Activated effector memory CD4-positive, alpha-beta T cell treated with Interleukin-2 at 50 U/mL for 16 hours (primary cell): Measurements from ENCODE around the gene TTC23L.

ENCODE experiments used
- DNase-seq: peaks from one replicate; pipeline ENCODE4 v3.0.0-alpha.2; 2020

The TTC23L gene

DNA sequence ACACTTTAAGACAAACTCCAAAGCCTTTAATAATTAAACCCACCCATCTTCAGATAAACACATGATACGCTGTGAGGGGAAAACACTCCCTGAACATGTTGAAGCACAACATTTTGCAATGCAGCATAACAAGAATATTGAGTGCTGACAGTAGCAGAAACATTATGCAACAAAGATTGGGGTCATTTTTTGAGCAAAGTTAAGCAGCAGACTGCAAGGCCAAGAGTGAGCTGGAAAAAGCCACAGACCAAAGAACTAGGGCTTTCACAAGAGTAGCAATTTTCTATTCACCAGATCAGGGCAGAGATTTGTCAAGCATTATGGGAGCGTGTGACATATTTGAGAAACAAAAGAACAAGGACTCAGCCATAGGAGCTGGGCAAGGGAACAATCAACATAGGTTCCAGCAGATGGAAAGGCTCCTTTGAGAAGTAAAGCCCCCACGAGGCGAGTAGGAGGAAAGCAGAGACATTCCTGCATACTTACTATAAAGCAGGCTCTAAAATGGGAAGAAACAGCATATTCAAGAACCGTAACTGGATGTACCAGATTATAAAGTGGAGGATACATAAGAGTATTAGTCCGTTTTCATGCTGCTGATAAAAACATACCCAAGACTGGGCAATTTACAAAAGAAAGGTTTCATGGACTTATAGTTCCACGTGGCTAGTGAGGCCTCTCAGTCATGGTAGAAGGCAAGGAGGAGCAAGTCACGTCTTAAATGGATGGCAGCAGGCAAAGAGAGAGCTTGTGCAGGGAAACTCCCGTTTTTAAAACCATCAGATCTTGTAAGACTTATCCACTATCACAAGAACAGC, 4.8 kb upstream of the TTC23L start:
- no peak for DNase-seq

DNA sequence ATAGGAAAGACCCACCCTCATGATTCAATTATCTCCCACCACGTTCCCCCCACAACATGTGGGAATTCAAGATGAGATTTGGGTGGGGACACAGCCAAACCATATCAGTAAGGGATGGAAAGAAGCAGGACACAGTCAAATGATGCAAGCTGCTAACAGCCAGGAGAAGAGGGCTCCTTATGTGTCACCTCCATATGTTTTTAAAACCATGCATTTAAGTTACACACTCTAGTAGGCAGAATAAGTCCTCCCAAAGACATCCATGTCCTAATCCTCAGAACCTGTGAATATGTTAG, 4.2 kb upstream of the TTC23L start:
- DNase-seq, result no peak

DNA sequence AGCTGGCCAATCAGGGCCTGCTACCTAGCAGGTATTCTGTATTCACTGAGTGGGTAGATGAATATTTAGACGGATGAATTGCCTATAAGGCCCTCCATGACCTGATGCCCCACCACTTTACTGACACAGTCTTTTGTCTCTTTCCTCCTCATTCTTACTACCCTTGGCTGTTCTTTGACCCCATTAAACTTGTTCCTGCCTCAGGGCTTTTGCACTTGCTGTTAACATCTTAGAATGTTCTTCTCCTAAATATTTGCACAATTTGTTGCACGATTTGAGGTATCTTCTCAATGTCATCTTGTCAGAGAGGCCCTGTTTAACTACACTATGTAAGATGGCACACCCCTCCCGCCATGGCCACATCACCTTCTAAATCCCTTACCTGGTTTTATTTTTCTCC, 3.3 kb upstream of the TTC23L start:
- no peak for DNase-seq

DNA sequence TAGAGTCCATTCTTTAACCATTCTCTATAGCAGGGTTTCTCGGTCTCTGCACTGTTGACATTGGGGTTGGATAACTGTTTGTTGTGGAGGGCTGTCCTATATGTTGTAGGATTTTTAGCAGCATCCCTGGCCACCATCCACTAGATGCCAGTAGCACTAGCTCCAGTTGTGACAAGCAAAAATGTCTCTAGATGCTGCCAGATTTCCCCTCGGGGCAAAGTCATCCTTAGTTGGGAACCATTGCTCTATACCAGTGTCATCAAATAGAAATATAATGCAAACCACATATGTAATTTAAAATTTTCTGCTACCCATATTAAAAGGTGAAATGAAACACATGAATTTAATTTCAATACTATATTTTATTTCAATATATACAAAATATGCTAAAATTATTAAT, 2.9 kb downstream of the TTC23L start:
- DNase-seq, result no peak

DNA sequence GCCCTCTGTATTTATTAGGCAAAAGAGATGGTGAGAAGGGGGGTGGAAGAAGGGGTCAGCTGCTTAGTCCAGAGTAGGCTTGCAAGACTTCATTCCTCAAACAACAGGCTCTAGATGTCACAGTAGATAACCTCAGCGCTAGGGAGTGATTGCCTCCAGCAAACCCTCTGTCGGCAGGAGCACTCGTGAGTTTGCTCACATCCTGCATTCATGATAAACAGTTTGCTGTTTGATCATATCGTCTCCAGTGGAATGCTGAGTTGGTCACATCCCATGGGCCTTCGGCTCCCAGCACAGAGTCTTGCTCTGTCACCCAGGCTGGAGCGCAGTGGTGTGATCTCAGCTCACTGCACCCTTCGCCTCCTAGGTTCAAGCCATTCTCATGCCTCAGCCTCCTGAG, 3.6 kb downstream of the TTC23L start:
- DNase-seq, result no peak

DNA sequence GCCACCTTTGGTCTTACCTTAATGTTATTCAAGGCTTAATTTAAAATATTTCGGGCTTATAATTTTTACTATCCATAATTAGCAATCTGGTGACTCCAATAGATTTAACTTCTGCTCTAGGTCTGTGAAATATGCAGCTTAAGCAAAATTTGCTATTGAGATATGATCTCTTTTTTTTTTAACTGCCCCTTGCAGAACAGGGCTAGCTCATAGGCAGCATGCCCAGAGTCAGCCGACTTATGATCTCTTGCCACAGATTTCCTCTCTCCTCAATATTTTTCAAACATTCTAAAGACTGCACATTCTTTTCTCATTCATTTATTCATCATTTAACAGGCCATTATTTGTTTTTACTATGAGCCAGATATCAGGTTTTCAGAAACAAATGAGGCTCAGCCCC, 4.5 kb downstream of the TTC23L start:
- DNase-seq, result no peak

DNA sequence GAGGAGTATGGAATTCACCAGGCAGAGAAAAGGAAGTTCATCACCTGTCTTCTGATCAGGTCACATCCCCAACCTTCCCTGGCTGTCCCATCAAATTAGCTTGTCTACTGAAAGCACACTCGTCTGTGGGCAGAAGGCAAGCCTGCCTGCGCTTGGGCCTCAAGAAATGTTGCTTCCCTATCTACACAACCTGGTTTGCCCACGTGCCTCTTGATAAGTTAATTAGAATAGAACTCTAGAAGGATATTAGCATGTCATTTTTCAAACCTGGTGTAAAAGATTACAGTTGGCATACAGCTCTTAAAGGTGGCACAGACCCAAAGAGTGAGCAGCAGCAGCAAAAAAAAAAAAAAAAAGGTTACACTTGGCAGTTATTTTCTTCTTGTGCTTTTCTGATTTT, 5.1 kb downstream of the TTC23L start:
- DNase-seq, result no peak

DNA sequence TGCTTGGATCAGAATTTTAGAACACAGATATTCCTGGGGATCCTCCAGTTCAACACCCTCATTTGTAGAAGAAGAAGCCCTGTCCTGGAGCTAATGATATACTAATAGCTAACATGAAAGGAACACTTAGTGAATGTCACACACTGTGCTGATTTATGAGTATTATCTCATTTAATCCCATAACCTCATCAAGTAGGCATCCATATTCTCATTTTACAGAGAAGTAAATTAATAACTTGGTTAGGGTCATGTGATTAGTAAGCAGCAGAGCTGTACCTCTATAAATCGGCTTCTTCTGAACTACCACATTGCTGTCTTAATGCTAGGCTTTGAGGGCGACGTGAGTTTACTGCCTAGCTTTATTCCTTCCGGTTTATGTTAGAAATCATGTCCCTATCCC, 6.0 kb downstream of the TTC23L start:
- no peak for DNase-seq

DNA sequence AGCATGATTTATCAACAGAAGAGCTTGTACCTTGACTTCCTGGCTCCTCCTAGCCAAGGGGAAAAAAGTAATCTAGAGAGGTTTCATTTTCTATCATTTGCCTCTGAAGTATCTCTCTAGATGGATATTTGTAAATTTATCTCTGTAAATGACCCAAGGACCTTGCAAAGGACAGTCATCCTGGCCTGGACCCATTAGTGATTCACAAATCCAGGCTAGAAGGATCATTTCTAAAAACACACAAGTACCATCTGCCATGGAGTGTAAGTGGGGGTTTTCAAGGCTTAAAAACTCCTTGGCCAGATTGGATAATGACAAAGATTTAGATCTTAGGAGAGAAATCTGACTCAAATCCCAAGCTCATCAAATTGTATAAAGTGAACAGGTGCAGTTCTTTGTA, 8.1 kb downstream of the TTC23L start:
- DNase-seq, result no peak

DNA sequence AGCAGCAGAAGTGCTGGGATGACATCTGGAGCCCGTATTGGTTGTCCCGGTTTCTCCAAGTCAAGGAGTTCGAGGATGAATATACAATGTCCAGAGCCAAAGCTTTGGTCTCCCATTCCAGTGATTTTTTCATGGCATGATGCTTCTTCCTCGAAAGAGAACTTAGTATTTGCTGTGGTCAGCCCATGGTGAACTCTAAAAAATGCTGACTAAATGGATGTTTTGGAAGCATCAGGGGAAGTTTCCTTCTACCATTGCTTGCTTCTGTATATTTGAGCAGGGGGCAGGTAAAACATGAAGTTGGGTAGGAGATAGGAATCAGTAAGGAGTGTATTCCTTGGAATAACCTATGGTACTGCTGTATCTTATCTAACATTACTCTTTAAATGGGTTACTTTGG, 8.6 kb downstream of the TTC23L start:
- DNase-seq, result no peak

DNA sequence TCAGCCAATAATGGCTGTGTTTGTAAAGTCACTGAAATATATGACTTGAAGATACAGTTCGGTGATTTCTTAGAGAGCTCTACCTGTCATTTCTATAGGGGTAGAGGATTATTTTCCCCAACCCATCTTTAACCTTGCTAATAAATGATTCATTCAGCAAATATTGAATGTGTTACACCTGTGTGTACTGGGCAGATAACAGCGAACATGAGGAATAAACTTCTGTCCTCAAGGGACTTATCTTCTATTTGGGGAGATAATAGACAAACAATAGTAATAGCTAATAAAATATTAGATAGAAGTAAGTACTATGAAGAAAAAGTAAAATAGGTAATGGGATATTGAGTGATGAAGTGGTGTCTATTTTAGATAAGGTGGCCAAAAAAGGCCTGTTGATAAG, 9.3 kb downstream of the TTC23L start:
- DNase-seq, result no peak

DNA sequence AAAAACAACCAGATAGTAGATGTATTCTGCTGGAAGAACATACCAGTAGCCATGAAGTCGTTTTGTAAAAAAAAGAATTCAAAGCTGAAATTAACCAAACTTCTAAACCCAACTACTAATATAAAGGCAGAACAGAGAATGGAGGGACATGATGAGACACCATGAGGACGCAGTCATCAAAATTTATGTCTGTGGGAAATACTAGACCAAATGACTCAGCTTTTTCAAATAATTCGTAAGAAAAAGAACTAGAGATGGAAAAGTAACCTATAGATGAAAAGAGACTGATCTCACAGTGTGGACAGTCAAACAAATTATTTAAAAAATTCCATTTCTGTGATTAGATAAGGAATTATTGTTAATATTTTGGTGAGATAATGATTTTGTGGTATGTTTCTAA, 10.3 kb downstream of the TTC23L start:
- DNase-seq, result no peak

DNA sequence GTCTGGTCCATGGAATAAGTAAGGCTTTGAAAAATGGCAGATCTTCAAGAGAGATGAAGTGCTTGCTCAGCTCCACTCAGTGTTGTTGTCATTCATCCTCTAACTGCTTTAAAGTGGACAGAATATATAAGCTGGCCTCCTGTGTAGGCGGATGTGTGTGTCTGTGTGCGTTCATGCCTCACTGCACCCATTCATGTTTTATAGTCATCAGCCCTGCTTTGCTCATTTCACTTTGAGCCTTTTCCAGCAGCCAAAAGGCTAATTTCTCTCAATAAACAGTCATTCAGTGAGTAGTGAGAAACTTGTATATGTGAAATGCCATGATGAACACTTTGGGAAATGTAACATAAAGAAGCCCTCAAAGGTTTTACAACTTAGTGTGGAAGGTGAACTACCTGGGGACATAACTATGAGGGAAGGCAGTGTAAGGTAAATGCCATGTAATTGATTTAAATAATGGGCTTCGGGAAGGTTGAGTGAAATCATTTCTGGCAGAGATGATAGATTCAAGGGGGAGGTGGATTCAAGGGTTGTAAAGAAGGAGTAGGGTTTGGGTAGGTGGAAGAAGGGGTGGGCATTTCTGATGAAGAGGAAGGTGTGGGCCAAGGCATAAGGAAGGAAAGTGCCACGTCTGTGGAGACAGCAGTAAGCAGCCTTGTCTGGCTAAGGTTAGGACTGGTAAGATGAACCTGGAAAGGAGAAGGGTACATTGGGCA, 15.7 kb downstream of the TTC23L start:
- no peak for DNase-seq

DNA sequence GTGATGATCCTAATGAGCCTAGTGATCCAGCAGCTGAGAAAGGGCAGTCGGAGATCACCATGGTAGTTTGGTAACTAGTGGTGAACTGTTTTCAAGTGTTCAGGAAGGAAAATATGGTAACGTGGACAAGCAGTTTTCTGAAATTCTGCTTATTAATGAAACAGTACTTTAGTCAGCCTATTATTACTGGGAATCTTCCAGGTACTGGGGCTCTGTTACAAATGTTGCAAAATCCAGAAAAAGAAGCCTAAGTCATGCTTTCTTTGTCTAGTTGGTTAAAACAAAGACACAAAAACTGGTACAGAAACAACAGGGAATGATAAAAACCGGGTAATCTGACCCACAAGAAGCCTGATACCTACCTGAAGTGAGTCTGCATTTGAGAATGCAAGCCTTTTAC, 18.2 kb downstream of the TTC23L start:
- no peak for DNase-seq

DNA sequence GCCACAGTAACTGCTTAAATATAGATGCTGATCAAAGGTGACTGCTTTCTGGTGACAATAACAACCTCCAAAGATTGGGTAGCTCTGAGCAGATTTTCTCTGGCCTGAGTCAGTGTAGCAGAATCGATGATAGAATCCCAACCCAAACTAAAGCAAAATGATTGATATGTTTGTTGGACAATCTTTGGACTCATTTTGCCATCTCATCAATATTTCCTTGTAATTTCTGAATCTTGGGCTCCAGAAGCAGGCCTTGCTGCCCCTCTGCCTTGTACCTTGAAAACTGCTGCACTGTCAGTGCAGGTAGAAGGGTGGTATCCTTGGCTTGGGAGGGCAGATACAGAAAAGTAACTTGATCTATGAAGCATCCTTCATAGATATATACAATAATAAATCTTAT, 18.9 kb downstream of the TTC23L start:
- DNase-seq, result no peak

DNA sequence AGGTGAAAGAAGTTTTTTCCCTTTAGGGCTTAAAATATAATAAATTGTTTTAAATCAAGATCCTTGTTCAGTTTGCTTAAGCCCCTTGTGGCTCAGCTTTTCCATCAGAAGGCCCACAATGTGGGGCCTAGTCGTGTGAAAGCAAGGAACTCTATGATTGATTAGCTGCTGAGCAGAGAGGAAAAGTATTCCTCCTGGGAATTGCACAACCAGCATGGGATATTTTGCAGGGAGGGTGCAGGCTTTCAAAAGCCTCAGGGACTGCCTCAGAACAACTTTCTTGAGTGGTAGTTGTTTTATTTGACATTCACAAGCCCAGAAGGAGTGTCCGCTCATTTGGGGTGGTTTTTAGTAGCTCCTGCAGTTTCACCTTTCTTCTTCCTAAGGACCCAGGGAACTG, 19.8 kb downstream of the TTC23L start:
- DNase-seq, result no peak

DNA sequence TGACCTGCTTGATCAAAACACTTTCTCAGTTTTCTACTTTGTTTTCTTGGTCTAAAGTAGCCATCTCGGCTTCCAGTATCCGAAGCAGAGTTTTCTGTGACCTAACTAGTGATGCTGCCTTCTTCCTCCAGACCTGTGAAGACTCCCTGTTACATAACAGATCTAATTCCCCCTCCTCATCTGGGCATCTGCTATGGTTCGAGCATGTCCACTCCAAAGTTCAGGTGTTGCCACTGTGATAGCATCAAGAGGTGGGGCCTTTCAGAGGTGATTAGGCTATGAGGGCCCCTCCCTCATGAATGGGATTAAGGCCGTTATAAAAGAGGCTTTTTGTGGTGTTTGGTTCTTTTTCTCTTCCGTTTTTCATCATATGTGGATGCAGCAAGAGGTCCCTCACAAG, 20.3 kb downstream of the TTC23L start:
- DNase-seq, result no peak

DNA sequence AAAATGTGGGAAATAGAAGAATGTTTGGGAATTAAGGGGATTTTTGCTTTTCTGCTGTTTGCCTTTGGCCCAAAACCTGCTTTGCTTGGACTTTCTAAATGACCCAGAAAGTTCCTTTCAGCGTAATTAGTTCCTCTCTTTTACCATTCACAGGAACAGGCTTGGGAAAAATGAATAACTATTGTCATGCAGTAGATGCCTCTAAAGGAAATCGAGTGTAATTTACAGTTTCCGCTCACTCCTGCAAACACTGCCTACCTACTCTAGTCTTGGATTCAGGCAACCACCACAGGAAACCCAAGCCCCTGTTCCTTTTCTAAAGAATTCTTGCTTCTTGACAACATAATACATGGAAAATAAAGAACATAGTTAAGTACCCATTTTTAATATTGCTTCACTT, 25.0 kb downstream of the TTC23L start:
- DNase-seq, result no peak

DNA sequence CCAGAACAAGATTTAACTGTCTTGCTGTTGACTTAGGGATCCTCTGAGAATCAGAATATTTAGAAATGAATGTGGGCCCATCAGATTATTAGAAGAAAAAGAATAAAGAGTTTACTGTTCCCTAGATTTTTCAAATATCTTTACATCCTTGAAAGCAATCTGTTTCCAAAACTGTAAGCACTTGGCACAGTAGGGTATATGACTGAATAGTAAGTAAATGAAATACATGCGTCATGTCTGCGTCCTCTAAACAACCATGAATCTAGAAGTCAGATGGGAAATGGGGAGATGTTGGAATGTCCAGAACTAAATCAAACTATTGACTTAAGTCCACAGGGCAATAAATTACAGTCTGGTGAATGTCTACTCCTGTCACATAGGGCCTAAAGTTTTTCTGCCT, 26.1 kb downstream of the TTC23L start:
- DNase-seq, result no peak

DNA sequence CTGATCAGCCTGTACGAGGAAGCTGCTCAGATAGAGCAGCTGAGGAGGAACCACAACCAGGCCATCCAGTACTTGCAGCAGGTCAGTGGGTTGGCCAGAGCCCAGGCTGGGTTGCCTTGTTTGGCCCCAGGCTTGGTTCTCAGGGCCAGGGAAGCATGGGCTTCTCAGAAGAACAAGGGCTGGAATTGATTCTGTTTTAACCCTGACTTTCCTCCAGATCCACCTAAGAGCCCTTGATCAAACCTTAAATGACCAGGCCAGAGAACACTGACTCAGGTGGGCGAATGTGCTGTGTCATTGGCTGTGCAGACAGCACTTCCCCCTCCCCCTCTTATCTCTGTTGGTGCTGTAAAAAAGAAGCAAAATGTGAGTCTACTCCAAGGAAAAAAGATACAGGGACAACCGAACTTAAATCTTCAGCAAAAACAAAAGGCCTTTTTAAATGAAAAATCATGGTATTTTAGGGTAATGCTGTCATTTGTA, 28.1 kb downstream of the TTC23L start:
- no peak for DNase-seq

DNA sequence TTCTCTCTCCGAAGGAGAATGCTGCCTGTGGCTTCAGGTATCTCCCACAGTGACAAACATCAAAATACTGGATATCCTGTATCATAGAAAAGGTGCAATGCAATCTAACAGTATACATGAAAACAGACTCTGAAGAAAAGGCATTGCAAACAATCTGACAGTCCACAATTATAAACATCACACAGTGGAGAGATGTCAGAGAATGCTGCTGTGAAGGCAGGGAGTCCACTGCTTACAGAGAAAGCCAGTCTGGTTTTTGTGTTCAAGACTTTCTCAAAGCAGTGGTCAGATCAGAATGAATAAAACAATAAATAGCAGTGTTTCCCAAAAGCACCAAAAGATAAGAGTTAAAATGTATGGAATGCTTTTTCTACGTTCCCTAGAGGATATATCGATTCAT, 28.7 kb downstream of the TTC23L start:
- DNase-seq, result no peak

DNA sequence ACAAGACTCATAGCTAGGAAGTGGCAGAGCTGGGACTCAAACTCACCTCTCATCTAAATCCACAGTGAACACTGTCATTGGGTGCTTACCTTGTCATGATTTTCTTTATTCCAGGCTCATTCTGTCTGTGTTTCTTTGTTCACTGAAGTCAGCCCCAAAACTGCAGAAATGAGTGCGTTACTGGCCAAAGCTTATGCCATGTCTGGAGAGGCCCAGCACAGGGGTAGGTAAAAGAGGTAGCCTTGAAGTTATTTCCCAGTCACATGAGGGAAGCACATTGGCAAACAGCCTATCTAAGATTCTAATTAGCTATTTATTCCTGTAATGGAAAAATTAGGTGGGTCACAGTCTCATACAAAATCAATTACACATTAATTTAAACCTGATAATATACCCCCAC, 29.8 kb downstream of the TTC23L start:
- DNase-seq, result no peak

DNA sequence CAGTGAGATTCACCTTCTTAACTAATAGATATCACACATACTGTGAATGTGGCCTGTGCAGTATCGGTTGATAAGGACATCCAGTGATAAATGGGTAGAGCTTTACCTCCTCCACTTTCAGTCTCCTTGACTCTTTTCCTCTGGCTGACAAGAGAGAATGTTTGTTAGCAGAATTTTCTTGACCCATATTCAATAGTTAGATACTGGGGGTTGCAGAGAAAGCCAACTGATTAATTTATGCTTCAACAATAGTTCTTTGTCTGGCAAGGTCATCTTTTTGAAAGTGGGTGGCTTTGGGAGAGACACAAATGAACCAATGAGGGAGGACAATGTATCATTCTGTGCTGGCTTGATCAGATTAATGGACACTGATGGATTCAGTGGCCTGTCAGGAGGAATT, 30.3 kb downstream of the TTC23L start:
- DNase-seq, result no peak

DNA sequence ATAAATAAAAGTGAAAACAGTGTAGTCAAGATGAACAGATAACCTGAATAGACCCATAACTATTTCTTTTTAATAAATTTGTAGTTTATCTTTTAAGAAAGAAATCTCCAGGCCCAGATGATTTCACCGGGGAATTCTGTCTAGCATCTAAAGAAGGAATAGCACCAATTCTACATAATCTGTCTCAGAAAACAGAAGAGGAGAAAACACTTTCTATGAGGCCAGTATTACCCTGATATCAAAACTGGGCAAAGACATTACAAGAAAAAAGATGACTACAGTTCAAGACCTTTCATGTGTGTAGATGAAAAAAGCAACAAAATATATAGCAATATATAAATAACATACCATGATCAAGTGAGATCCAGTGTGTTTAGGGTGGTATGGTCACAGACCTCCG, 31.4 kb downstream of the TTC23L start:
- no peak for DNase-seq

DNA sequence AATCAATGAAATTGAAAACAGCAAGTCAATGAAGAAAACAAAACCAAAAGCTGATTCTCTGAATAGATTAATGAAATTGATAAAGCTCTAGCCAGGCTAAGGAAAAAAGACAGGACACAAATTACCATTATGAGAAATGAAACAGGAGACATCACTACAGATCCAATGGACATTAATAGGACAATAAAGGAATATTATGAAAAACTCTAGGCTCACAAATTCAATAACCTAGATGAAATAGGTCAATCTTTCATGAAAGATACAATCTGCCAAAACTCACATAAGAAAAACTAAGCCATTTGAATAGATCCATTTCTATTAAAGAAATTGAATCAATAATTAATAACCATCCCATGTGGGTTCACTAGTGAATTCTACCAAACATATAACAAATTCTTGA, 37.3 kb downstream of the TTC23L start:
- no peak for DNase-seq
